Skin epidermis (tissue), 12 donors: ENCODE data around the gene TNK2.
"Not testable (repeated sequence)": the region's sequence is repeated elsewhere in the genome, so short reads cannot be mapped to it uniquely, and the experiment has no call there.

Experiments used
- H3K27ac ChIP-seq, 21 experiments: fragments of 200-600 bp; sonication (generic) in 11 of 21; one replicate each; pipeline ENCODE4 v1.5.0; 2020; ENCODE audit warnings: mild to moderate bottlenecking in 3 of 21, inconsistent platforms in 2 of 21, moderate library complexity in 2 of 21
- H3K4me3 ChIP-seq, 7 experiments: fragments of 200-600 bp; sonication (generic) in 2 of 7; one replicate each; pipeline ENCODE4 v1.5.0; 2020; ENCODE audit warnings: inconsistent platforms in 2 of 7, mild to moderate bottlenecking in 2 of 7, moderate library complexity in 1 of 7

The TNK2 gene

GRCh38 chr3:195834675-195835583 lies 73.4 kb downstream of the TNK2 start:
- no peak overlapping the region for H3K27ac ChIP-seq
- no peak overlapping the region for H3K4me3 ChIP-seq

DNA sequence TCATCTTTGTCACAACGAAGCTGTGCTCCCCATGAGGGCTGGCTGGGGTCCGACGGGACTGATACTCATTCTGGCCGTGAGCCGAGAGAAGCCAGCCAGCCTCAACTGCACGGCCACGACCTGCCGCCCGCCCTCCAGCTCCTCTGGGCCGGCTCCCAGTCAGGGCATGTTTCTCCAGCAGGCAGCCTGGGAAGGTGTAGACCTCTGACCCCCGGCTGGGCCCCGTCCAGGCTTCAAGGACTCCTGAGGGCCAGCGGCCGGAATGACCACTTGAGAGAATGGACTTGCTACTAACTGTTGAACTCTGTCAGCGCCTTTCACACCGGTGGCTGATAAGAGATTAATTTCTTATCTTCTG lies 78.5 kb downstream of the TNK2 start:
- Histone ChIP-seq H3K27ac (no peak overlapping the region), H3K4me3 (no peak overlapping the region)

- Histone ChIP-seq H3K4me3 (no peak overlapping the region), H3K27ac (no peak overlapping the region)
These were observed 79.6 kb downstream of the TNK2 start for GRCh38 chr3:195828762-195829161.

DNA sequence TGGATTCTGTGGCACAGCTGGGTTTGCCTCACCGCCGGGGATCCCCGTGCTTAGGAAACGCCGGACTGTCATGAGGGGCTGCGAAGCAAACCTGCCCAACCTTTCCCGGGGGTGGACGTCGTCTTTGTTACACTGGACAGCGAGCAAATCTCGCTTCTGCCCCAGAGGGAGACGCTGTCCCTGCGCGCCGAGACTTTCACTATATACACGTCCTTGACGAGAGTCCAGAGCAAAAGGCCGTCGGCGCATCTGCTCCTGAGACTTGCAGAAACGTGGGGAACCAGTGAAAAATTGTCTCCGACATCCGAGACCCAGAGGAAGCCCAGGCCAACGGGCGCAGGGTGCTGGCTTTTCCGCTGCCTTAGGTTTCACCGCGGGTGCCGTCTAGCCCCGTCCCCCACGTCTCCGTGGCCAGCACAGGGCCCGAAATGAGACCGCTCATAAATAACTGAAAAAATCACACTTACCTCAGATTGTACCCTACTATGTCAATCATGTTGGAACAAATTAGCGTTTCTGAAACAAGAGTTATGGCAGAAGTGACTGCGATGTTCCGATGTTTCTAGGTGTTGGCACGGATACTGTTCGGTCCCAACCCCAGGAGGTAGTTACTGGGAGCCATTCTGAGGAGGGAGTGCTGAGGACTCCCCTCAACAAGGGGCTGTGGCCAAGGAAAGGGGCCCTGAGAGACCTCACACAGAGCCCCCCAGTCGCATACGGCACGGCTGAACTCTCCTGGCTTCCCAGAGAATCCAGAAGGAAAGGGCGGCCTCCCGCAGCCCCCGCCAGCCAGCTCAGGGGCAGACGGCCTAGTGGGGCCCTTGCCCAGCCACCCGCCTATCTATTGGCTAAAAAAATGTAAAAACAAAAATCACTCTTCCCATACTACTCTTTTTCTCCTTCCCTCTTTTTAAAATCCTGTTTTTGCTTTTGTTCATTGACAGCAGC lies 82.2 kb downstream of the TNK2 start:
- H3K4me3 ChIP-seq, result no peak overlapping the region
- H3K27ac ChIP-seq, result no peak overlapping the region

DNA sequence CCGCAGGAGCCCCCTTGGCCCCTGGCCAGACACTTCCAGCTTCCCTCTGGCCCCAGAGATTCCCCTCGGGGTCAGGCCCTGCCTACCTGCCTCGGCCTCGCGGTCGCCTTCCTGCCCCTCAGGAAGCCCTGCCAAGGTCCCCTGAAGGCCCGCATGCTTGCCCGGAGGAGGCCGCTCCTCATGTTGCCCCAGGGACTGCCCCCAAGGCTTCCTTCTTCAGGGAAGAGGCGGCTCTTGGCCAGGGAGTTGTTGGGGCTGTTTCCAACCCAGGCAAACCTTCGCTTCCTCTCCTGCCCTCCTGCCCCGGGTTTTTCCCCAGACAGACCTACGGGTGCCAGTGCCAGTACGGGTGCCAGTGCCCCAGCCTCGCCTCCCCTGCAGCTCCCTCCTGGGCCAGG lies 83.2 kb downstream of the TNK2 start:
- Histone ChIP-seq H3K4me3 (no peak overlapping the region), H3K27ac (no peak overlapping the region)

GRCh38 chr3:195824425-195825190 lies 83.7 kb downstream of the TNK2 start:
- H3K4me3 ChIP-seq, H3K27ac ChIP-seq: not testable (repeated sequence)

DNA sequence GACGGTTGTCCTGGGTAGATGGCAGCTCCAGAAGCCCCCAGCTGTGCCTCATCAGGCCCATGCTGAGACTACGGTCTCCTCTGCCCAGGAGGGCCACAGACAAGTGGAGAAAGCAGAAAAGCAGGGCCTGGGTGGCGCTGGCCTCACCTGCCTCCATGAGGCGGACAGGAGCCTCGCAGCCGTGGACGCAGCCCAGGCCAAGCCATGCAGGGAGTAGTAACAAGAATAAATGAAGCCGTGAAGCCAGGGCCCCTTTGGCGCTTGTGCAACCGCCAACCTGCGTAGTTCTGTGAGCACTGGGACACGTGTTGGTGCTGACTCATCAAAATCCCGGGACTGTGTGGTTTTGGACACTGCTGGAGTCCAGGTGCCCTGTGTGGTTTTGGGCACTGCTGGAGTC lies 84.4 kb downstream of the TNK2 start:
- Histone ChIP-seq H3K4me3 (no peak overlapping the region), H3K27ac (no peak overlapping the region)

GRCh38 chr3:195823280-195823679 lies 85.1 kb downstream of the TNK2 start:
- no peak overlapping the region for H3K4me3 ChIP-seq
- no peak overlapping the region for H3K27ac ChIP-seq

DNA sequence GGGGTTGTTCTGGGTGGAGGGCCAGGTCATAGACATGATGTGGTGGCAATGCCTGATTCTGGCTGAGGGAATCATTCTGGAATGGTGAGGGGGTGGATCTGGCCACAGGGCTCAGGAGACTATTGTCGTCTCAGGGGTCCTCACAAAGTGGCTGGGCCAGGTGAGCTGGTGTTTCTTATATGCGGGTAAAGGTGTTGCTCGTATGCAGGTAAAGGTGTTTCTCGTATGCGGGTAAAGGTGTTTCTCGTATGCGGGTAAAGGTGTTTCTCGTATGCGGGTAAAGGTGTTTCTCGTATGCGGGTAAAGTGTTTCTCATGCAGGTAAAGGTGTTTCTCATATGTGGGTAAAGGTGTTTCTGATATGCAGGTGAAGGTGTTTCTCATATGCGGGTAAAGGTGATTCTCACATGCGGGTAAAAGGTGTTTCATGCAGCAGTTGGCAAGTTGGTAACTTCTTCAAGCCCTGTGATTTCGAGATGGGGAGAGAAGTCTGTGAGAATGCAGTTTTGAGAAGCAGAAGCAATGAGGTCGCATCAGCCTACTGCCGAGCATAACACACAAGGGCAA lies 86.1 kb downstream of the TNK2 start:
- H3K27ac ChIP-seq, result no peak overlapping the region
- no peak overlapping the region for H3K4me3 ChIP-seq

- Histone ChIP-seq H3K27ac (no peak overlapping the region), H3K4me3 (no peak overlapping the region)
These were observed 86.8 kb downstream of the TNK2 start for GRCh38 chr3:195821403-195822130.

GRCh38 chr3:195820901-195821300 lies 87.5 kb downstream of the TNK2 start:
- Histone ChIP-seq H3K4me3 (no peak overlapping the region), H3K27ac (no peak overlapping the region)

DNA sequence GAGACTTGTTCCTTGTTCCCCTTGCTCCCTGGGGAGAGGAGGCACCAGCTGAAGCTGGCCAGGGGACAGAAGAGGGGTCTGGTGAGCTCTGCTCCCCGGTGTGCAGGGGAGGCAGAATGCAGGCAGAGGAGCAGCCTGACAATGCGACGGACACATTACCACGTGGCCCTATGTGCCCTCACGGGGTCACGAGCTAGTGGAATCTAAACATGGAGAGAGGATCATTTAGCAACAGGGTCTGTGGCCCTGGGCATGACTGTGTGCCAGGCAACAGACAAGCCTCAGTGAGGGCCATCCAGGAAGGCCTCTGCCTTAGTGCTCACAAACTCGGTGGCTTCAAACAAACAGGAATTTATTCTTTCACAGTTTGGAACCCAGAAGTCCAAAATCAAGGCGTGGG lies 88.2 kb downstream of the TNK2 start:
- Histone ChIP-seq H3K27ac (no peak overlapping the region), H3K4me3 (no peak overlapping the region)

DNA sequence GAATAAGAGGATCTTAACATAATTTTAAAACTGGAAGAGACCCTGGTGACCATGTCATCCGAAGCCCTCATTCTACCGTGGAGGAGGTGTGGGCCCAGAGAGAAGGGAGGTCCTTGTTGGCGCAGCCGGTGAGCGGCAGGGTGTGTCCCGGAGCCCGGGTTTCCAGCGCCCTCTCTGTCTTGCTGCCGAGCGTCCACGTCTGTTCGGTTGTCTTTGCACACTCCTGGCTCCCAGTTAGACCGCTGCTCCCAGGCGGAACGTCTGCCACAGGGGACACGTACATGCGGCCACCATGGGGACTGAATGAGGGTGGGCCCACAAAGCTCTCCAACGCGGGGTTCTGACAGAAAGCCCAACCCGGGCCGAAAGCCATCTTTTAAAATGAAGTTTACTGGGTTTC lies 90.0 kb downstream of the TNK2 start:
- H3K4me3 ChIP-seq, result no peak overlapping the region

DNA sequence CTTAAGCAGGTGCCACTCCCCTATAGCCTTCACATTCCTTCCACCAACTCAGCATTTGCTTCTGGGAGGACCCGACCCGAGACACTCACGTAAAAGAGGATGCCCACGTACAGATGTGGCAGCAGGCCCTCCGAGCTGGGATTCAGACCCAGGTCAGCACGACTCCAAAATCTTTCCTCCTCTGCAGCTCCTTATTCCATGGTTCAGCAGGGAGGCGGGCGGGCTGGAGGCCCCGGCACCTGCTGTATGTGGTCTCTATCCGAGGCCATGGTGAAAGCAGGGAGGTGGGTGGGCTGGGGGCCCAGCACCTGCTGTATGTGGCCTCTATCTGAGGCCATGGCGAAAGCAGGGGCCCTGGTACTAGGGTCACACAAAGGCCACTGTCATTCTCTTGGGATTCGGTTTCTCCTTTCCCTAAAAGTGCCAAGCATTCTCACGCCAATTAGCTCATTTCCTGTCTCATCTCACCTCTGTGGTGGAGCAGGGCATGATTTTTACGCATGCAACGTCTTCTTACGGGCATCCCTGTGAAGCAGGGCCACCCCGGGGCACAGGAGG lies 90.7 kb downstream of the TNK2 start:
- no peak overlapping the region for H3K4me3 ChIP-seq

More for the DNA sequence above, 90.0 kb downstream of the TNK2 start:
- no peak overlapping the region for H3K27ac ChIP-seq

GRCh38 chr3:195816276-195816913 lies 92.0 kb downstream of the TNK2 start:
- H3K4me3 ChIP-seq, result not testable (repeated sequence)

More for the DNA sequence above, 90.7 kb downstream of the TNK2 start:
- no peak overlapping the region for H3K27ac ChIP-seq

DNA sequence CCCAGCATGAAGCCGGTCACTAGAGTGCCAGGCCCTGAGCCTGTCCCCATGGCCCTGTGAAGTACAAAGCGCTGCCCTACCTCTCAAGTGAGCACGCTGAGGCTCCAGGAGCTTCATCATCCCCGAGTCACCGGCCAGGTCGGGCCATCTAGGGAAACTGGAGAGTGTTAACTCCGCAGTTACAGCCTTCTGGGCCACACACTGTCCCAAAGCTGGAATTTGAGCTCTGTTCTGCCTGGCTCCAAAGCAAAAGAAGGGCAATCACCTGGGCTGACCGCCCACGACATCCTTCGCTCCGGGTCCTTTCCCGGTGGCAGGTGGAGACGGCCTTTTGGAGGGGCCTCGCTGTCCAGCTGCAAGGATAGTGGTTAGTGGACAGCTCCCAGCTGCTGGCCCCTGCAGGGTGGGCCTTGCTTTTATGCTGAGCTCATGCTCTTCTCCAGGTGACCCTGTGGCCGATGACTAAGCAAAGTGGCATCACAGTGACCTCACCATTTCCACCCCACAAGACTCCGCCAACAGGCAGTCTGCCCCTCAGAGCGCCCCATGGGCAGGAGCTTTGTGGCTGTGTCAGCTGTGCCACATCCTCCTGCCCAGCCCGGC lies 93.1 kb downstream of the TNK2 start:
- Histone ChIP-seq H3K27ac (no peak overlapping the region), H3K4me3 (no peak overlapping the region)

More at GRCh38 chr3:195816276-195816913, 92.0 kb downstream of the TNK2 start:
- H3K27ac ChIP-seq, result not testable (repeated sequence)

- H3K27ac ChIP-seq, result no peak overlapping the region
- H3K4me3 ChIP-seq, result no peak overlapping the region
These were observed 94.3 kb downstream of the TNK2 start for GRCh38 chr3:195813916-195814640.
